DMS 273 (cell line): ENCODE measurements around the gene UBAC2.
"Not testable (repeated sequence)": the region's sequence is repeated elsewhere in the genome, so short reads cannot be mapped to it uniquely, and the experiment has no call there.

Source experiments
- DNase-seq: peaks from one replicate; lab custom pipeline; 2025; ENCODE audit not compliant: unreplicated experiment; lab: John Stamatoyannopoulos, UW

Gene UBAC2

DNA sequence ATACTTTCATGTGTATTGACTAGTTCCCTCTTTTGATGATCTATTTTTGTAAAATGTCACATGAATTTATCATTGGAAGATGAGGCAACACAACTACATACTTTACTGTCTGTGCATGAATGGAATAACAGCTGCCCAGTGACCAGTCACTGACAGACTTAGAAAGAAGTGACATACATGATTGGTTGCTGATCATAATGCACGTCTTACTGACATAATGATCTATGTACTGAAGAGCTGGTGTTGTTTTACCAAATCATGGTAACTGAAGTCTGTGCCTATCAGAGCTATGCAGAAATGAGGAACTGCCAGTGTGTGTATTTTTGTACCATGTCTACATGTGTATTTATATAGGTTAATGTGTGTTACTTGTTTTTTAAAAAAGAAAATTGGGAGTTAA lies 31.1 kb downstream of the UBAC2 start:
- no peak for DNase-seq

- DNase-seq, result no peak
Observed at GRCh38 chr13:99237981-99238662, 37.5 kb downstream of the UBAC2 start.

DNA sequence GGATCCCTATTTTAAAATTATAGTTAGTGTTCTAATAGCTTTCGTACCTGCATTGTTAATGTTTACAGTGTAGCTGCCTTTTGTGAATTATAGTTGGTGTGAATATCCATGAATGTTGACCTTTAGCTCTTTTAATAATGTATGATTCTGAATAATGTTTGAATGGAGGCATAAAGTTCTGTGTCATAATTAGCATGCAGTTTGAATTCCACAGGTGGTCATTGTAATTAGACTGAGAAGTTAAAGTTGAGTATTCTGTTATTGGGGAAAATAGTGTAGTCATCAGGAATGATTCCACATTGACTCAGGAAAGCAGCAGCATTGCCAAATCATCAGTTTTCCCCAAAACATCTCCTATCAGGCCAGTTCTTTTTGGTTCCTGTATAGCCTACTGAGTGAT lies 45.4 kb downstream of the UBAC2 start:
- DNase-seq, result no peak

DNA sequence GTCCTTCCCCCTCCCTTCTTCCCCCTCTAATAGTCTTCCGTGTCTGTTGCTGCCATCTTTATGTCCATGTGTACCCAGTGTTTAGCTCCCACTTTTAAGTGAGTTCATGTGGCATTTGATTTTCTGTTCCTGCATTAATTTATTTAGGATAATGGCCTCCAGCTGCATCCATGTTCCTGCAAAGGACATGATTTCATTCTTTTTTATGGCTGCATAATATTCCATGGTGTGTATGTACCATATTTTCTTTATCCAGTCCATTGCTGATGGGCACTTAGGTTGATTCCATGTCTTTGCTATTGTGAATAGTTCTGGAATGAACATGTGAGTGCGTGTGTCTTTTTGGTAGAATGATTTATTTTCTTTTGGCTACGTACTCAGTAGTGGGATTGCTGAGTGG lies 48.5 kb downstream of the UBAC2 start:
- DNase-seq, result not testable (repeated sequence)

DNA sequence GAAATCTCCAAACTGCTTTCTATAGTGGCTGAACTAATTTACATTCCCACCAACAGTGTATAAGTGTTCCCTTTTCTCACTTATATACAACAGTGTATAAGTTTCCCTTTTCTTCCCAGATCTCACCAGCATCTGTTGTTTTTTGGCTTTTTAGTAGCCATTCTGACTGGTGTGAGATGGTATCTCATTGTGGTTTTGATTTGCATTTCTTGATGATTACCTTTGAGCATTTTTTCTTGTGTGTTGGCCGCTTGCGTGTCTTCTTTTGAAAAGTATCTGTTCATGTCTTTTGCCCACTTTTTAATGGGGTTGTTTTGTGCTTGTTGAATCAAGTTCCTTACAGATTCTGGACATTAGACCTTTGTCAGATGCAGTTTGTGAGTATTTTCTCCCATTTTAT lies 49.0 kb downstream of the UBAC2 start:
- not testable (repeated sequence) for DNase-seq

DNA sequence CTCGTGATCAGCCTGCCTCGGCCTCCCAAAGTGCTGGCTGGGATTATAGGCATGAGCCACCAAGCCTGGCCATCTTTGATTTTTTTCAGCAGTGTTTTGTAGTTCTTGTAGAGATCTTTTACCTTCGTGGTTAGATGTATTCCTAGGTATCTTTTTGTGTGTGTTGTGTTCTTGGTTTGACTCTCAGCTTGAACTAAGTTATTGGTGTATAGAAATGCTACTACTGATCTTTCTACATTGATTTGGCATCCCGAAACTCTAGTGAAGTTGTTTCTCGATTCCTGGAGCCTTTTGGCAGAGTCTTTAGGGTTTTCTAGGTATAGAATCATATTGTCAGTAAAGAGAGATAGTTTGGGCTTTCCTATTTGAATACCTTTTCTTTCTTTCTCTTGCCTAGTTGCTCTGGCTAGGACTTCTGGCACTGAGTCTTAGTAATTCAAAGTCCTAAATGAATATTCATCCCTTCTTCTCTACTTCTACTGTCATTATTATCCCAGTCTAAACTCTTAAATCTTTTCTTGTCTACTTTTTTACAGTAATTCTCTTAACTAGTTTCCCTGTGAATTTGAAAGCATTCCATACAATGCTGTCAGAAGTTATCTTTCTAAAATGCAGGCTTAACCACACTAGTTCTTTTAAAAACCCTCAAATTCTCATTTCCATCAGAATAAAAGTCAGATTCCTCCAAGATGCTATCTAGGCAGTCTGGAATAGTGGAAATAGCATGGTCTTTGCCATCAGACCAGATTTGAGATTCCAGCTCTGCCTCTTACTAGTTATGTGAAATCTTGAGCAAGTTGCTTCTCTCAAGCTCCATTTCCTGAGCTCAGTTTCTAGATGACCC lies 50.5 kb downstream of the UBAC2 start:
- DNase-seq, result no peak

GRCh38 chr13:99251921-99252320 lies 51.3 kb downstream of the UBAC2 start:
- DNase-seq, result no peak

GRCh38 chr13:99254830-99255229 lies 54.2 kb downstream of the UBAC2 start:
- DNase-seq, result no peak

DNA sequence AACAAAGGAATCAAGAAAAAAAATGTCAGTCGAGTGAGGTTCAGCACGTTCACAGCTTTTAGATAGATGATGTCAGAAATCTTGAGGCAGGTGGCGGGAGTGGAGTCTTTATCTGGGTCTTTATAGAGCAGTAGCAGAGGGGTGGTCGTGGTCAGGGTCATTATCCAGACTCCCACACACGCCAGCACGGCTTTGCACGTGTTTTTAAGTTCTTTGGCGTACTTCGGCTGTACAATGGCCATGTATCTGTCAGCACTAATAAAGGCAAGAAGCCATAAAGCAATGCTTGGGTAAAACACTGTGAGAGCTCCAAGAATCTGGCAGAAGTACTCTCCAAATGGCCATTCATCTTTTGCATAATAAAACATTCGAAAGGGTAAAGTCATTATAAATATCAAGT lies 54.6 kb downstream of the UBAC2 start:
- DNase-seq, result no peak

- no peak for DNase-seq
Observed at GRCh38 chr13:99256283-99256682, 55.6 kb downstream of the UBAC2 start.

DNA sequence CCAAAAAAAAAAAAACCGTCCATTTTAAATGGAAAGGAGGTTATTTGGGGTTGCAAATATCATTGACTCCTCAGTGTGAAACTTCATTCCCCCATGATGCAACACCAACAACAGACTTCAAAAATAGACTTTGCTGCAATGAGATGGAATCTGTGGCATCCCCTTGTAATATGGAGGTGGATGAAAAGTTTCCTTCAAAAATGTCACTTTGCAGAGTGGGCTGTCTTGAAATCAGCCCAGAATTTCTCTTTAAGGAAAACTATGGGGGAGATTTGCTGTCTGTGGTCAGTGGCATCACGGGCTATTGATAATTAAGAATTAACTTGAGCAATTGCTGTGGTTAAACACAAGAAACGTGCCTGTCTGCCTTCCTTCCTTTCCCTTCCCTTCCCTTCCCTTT lies 56.1 kb downstream of the UBAC2 start:
- no peak for DNase-seq

- DNase-seq, result no peak
Observed at GRCh38 chr13:99257291-99257690, 56.6 kb downstream of the UBAC2 start.

DNA sequence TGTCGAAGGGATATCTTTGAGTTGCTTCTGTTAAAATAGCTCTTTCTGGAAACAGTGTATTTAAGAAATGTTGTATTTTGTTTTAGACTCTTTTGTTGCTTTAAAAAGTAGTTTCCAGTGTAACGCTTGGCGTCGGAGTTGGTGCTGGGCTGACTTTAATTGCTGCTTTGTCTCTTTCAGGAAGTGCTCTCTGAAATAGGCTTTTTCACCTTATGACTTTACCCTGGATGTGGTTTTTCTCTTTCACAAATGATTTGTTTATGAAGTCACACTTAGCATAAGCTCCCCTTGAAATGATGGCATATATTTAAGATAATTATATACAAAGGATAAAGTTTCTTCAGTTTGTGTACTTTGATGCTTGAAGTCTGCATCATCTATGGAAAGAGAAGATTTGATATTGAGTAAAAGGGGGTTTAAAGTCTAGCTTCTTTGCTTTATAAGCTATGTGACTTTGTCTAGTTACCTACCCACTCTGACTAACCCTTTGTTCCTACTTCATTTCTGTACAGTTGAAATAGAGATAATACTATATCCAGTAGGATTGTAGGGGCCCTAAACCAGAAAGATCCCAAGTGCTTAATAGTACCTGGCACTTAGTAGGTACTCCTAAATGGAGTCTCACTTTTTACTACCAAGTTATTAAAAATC lies 57.7 kb downstream of the UBAC2 start, which contains the start of gene GPR18:
GPR18 (minus strand) TSS at position 170 of the 651 bp plus-strand sequence. CDS start 2,507 bp downstream, outside the sequence.
- DNase-seq, result no peak

DNA sequence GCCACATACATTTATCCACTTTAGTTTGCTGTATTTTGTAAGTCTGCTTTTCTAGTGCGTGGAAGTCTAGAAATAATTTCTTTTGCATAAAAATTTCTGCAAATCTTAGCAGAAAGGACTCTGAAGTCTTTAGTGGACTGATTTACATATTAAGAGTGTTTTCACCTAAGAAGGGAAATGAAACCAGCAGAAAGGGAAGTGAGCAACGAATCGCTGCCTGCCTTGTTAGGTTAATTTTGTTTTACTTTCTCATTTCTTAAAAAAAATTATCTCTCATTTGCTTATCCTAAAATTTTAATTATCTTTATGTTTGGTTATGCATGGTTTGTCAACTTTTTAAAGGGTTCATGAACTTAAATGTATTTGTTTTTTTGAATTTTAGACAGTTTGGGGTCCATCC lies 58.3 kb downstream of the UBAC2 start:
- DNase-seq, result no peak

DNA sequence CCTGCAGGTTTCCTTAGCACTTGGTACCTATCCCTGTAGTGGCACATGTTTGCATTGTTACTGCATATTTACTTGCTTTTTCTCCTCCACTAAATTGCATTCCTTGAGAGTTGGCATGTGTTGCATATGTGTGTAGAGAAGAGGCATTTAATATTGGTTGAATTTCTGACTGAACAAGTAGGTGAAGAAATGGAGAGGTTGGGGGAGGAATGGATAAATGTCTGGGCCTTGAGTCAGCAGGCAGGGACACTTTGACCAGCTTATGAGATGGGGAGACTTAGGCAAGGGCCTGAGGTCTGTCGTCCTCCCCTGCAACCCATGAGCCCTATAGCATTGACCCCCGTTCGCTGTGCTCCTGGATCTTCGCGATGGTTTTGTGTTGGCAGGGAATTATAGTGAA lies 59.6 kb downstream of the UBAC2 start:
- DNase-seq, result no peak

DNA sequence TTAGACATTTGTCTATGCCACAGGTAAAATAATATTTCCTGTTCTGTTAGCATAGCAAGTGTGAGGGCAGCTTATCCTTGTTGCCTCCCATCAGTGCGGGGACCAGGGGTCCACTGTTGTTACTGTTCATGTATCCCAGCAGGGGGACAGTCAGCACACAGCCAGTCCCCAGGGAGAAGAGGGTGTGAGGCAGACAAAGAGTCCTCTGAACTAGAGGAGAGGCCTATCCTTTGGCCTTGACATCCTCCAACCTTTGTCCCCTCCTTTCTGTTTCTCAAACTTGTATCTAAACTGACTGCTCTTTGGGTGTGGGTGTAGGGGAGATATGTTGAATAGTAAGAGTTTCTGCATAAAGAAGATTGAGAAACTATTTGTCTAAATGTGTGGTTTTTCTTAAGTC lies 60.4 kb downstream of the UBAC2 start:
- DNase-seq, result no peak

GRCh38 chr13:99263126-99263785 lies 62.6 kb downstream of the UBAC2 start:
- DNase-seq, result no peak

GRCh38 chr13:99264051-99264450 lies 63.4 kb downstream of the UBAC2 start:
- DNase-seq, result no peak

DNA sequence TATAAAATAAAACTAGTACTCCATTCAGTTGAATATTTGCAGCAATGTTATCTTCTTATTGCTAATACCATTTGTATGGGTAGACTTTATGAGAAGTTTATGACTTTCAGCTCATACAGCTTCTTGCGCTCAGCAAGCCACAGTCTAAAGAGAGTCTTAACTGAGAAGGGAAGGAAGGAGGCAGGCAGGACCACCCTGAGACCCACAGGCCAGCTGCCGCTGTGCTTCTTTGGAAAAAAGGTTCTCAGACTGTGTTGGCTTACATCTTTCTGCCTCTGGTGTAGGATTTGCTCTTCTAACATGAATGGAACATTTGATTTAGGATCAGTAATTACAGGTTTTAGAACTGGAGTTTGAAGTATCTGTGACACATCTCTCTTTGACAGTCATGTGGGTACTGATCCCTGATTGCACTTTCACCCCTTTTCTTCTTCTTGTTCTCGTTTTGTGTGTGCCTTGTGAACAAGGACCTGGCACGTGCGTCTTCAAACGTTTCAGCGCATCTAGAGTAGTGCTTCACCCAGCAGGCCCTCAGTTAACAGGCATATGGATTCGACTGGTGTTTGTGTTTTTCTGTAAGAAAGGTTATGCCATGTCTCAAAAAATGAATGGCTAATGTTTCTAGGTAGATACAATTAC lies 64.6 kb downstream of the UBAC2 start:
- DNase-seq, result no peak

DNA sequence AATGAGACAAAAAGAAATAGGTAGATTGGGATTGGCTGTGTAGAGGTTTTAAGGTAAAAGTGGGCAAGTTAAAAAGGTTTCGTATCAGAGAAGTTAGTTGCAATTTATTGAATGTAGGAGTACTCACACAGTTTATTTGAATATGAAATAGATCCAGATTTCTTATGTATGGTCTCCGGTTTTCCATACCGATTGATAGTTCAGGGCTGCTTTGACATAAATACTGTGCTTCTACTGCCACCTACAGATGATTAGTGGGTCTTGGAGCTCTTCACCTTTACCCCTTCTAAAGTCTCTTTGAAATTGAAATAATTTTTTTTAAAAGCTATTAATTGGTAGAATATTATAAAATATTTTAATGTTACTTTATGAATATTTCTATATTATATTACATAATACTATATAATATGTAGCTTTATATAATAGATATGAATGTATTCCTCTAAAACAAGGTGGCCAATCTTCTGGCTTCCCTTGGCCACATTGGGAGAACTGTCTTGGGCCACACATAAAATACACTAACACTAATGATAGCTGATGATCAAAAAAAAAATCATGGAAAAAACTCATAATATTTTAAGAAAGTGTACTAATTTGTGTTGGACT lies 65.3 kb downstream of the UBAC2 start:
- peak; percentile 41 for DNase-seq
